Astrocyte of the cerebellum (primary cell): ENCODE measurements around the gene AGAP6.
"Not testable (repeated sequence)": the region's sequence is repeated elsewhere in the genome, so short reads cannot be mapped to it uniquely, and the experiment has no call there.

Experiments used
- DNase-seq: peaks from one replicate; pipeline ENCODE4 v3.0.0-alpha.2; 2011; ENCODE audit warnings: low read depth
- H3K4me3 ChIP-seq: 2 replicates; pipeline ENCODE4 v1.5.1; 2011; ENCODE audit warnings: mild to moderate bottlenecking, low read depth, low read length, moderate library complexity
- in situ Hi-C: cut with HindIII; loops from 2 replicates; pipeline ENCODE4 v1.10.0; 2017; ENCODE audit warnings: low sequenced_read_pairs
- TF ChIP-seq, protein P1 (sequence below): IDR thresholded peaks from 2 replicates; pipeline ENCODE4 v1.5.1; 2012; ENCODE audit warnings: low read length, low read depth, moderate library complexity, mild to moderate bottlenecking; ENCODE audit errors: missing control alignments

The AGAP6 gene

DNA sequence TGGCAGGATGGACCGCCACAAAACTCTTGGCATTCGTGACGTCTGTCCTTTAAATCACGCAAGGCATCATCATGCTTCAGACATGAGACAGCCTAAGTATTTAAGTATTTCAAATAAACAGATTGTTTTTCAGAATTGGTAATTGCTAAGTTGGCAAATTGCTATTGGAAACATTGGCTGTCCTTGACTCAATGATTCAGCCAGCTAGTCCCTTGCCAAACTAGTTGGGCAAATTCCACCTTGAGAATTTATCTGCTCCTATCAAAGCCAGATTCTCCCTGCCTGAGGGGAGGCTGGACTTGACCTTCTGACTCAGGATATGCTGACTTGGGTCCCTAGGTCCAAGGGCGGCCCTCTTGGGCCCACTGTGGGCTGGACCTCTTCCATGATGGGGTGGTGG, 29.4 kb downstream of the AGAP6 start:
- DNase-seq, in situ Hi-C loops, H3K4me3 ChIP-seq: not testable (repeated sequence)

DNA sequence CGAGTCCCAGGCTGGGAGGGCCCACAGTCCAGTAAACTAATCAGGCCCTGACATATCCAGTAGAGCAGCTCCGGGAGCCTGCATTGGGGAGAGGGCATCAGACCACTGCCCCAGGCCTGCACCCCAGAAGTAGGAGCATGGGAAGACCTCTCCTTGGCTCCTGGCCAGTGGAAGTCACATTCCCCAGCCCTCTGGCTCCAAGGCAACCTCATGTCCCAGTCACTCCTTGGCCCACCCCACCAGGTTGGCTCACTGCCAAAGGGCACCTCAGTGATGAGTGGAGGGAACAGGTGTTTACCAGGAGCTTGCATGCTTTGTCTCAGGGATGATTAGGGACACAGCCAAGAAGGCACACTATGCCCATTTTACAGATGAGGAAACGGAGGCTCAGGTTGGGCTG, 31.1 kb downstream of the AGAP6 start:
- H3K4me3 ChIP-seq, DNase-seq, in situ Hi-C loops: not testable (repeated sequence)

DNA sequence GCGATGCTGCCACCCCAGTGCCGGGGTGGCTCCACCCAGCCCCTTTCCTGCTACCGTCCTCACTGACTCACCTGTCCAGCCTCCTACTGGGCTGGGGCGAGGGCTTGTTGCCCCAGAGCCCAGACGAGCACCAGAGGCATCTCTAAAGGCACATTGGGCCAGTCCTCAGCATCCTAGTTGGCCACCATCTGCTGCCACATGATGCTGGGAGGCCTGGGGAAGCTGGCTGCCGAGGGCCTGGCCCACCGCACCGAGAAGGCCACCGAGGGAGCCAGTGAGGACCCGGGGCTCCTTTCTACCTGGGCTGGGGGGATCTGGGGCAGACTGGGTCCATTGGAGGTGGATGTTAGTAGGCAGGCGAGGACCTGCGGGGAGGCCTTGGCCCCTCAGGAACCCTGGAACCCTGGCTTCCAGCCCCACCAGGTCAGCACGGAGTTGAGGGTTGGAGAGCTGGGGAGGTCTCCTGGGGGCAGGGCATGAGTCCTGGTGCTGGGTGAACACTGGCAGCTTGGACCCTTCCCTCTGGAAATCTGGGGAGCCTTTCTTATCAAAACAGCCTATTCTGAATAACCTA, 32.3 kb downstream of the AGAP6 start:
- DNase-seq, in situ Hi-C loops, H3K4me3 ChIP-seq: not testable (repeated sequence)

DNA sequence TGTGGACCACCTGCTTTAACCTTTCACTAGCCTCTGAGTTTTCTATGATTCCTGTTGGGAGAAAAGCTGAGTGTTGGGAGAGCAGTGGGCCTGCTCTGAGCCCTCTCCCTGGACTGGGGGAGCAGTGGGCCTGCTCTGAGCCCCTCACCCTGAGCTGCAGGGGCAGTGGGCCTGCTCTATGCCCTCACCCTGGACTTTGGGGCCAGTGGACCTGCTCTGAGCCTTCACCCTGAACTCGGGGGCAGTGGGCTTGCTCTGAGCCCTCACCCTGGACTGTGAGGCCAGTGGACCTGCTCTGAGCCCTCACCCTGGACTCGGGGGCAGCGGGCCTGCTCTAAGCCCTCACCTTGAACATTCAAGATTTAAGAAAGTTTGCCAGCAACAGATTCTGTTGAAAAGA, 33.4 kb downstream of the AGAP6 start:
- no peak for DNase-seq
- TF ChIP-seq, protein P1, sequence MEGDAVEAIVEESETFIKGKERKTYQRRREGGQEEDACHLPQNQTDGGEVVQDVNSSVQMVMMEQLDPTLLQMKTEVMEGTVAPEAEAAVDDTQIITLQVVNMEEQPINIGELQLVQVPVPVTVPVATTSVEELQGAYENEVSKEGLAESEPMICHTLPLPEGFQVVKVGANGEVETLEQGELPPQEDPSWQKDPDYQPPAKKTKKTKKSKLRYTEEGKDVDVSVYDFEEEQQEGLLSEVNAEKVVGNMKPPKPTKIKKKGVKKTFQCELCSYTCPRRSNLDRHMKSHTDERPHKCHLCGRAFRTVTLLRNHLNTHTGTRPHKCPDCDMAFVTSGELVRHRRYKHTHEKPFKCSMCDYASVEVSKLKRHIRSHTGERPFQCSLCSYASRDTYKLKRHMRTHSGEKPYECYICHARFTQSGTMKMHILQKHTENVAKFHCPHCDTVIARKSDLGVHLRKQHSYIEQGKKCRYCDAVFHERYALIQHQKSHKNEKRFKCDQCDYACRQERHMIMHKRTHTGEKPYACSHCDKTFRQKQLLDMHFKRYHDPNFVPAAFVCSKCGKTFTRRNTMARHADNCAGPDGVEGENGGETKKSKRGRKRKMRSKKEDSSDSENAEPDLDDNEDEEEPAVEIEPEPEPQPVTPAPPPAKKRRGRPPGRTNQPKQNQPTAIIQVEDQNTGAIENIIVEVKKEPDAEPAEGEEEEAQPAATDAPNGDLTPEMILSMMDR: no peak
- no peak overlapping the region for H3K4me3 ChIP-seq
- in situ Hi-C loops: no loop called here

DNA sequence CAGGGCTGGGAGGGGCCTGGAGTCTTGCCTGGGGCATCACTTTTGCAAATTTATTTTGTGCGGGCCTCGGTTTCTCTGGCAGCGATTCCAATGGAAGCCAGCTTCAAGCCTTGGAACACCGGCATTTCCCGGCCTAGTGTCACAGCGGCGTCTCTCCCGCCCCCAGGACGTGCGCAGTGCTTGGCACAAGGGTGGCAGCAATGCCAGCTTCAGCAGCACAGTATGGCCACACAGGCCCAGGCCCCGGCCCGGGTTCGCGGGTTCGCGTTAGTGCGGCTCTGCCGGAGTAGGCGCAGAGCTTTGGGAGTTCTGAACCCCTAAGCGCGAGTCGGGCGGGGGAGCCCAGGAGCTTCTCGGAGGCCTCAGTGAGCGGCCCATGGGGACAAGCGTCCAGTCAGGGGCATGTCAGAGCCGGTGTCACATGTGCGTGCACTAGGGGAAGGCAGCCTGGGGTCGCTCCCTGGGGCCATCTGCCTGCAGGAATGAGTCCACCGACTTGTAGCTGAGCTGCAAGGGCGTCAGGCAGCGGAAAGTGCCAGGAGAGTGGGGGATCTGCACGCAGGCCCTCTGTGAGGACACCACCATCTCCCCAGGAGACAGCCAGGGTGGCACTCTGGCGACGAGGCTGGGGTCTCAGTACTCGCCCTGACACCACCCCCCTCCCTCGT, 36.6 kb downstream of the AGAP6 start:
- in situ Hi-C loops, H3K4me3 ChIP-seq, DNase-seq: not testable (repeated sequence)

DNA sequence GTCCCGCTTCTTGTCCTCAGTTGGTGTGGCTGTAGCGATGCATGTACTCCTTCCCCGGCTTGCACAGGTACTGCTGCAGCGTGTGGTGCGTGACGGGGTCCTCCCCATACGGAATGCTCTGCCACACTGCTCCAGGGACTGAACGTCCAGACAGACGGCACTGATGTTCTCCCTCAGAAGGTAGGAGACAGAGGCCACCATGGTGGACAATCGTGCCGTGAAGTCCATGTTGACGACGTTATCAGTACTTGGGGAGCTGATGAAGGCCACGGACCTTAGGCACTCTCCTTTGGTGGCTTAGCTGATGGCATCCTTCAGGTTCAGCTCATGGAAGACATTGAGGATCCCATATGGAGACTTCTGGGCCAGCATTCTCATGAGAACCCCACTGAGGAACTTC, 37.4 kb downstream of the AGAP6 start:
- no peak overlapping the region for H3K4me3 ChIP-seq
- in situ Hi-C loops: no loop called here
- TF ChIP-seq, protein P1: no peak
- no peak for DNase-seq

DNA sequence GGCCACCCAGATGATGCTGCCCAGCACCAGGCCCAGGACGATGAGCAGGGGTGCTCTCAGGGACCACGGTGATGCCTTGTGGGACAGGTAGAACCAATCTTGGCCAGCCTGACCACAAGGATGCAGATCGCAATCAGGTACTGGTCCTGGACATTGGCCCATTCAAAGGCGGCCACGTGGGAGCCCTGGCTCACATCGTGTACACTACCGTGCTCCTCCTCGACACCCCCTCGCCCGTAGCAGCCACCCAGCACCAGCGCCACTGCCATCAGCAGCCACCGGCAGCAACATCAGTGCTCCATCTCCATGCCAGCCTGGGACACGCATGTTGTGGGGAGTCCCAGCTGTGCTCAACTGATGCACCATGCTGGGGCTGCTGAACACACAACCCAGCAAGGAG, 39.0 kb downstream of the AGAP6 start:
- TF ChIP-seq, protein P1: no peak
- in situ Hi-C loops: no loop called here
- H3K4me3 ChIP-seq: no peak overlapping the region
- no peak for DNase-seq

DNA sequence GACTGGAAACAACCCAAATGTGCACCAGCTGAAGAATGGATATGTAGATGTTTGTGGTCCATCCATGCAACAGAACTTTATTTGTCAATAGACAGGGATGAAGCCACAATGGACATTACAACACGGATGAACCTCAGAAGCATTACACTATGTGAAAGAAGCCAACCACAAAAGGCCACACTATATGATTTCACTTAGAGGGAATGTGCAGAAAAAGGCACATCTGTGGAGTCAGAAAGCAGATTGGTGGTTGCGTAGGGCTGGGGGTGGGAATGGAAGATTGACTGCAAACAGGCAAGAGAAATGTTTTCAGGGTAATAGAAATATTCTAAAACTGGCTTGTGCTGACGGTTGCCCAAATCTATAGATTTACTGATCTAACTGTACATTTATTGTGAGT, 45.3 kb downstream of the AGAP6 start:
- no peak for DNase-seq
- in situ Hi-C loops: no loop called here
- H3K4me3 ChIP-seq: no peak overlapping the region
- TF ChIP-seq, protein P1: no peak

DNA sequence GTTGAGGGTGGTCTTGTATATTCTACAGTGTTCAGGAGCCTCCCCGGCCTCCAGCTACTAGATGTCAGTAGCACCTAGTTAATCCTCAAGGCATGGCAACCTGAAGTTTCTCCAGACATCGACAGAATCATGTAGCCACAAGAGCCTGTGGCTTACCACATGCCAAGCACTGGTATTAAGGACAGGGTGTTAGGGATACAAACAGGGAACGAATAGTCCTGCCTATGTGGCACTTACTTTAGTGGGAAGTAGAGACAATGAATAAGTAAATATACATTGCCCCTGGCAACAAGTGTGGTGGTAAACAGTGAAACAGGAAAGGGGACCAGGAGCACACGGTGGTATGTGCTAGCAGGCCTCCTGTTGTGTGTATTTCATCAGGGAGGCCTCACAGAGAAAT, 47.1 kb downstream of the AGAP6 start:
- DNase-seq, in situ Hi-C loops, H3K4me3 ChIP-seq: not testable (repeated sequence)
